Endometrium (tissue), 2 donors: ENCODE data around the gene MCRS1.
"Not testable (repeated sequence)": the region's sequence is repeated elsewhere in the genome, so short reads cannot be mapped to it uniquely, and the experiment has no call there.

Source experiments
- FAIRE-seq: peaks from 2 replicates; lab custom pipeline; 2012; peaks lifted over from hg19 to GRCh38; lab: Jason Lieb, UNC
- donor health status: control.
- donor health status: control.

MCRS1 gene

GRCh38 chr12:49540229-49541139 is 27.5 kb downstream of the MCRS1 start:
- FAIRE-seq = no peak

DNA sequence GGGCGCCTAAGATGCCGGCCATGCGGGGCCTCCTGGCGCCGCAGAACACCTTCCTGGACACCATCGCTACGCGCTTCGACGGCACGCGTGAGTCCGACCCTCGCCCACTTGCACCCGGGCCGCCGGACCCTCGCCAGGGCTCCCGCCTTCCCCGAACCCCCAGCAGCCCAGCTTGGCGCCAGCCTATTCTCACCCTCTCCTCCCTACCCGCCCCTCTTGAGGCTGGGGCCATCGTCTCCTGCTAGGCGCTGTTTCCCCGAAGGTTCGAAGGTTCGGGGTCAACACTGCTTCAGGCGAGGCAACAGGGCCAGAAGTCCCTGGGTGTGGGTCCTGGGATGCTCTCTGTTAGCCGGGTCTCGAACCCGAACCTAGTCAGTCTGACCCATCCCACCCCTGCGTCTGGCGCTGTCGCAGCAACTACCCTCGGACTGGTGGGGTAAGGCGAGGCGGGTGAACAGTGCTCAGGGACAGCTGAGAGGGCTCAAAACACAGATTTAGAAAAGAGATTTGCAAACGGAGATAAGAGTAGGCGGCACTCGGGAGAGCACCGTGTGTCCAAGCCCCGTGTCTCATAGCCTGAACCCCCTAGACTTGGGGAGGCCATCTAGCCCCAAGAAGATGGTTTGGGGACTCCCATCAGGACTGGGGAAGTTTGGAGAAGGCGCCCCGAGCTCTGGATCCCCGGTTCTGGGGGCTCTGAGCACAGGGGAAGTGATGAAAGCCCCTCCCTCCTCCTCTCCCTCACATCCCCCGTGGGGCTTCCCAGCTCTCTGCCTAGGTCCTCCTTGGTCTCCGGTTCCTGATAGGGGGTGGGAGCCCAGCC is 28.3 kb downstream of the MCRS1 start:
- FAIRE-seq = no peak

DNA sequence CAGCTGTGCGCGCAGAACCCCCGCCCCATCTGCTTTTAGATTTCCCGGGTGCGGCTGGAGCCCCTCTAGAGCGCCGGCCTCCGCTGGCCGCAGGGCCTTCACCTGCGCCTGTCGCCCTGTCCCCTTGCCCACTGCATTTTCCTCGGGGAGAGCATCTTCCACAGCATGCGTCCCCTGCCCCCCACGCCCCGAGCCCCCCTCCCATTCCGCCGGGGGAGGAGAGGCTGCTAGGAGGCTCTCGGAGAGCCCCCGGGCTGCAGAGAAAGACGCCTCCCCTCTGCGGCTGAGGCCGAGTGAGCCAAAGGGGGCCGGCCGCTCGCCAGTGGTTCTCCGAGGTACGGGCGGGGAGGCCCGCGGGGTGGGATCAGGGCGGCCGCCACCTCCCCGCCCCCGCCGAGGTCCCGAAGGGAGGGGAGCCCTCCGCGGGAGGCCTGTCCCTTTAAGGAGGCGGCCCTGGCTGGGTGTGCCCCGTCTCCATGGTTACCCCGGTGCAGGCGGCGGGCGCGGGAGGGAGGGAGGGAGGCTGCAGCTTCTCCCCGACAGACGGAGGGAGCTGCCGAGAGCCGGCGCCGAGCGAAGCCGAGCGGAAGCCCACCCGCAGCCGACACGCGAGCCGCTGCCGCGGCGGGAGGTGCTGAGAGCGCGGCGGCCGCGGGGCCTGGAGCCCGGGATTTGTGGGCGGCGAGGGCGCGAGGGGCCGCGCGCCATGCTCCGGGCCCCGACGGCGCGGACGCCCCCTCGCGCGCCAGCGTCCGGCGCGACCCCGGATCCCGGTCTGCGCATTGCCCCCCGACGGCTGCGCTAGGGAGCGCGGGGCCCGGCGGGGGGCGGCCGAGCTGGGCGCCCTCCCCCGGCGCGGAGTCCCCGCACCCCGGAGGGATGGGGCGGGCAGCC is 29.2 kb downstream of the MCRS1 start, which contains the start of gene KCNH3:
Gene KCNH3, plus strand, starts transcription at position 521 of the 894 bp plus-strand sequence. CDS start 387 bp downstream, outside the sequence.
- FAIRE-seq = no peak

GRCh38 chr12:49537752-49538509 is 30.0 kb downstream of the MCRS1 start:
- no peak for FAIRE-seq

DNA sequence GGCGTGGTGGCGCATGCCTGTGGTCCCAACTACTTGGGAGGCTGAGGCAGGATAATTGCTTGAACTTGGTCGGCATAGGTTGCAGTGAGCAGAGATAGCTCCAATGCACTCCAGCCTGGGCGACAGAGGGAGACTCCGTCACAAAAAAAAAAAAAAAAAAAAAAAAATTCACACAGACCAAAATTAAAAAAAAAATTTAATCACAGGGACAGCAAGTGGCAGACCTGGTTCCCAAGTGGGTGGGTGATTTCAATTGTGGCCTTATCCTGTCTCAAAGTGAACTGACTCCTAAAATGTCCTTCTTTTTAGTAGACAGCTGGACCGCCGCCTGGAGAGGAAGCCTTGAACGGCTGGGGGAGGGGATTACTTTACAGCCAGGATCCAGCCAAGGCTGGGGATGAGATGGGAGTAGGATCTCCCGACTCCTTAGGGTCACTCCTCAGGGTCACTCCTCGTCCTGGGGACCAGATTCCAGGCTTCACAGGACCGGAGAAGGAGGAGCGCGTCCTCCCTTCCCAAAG is 30.7 kb downstream of the MCRS1 start:
- no peak for FAIRE-seq

- FAIRE-seq = no peak
Measured at GRCh38 chr12:49536526-49537071, 31.3 kb downstream of the MCRS1 start.

DNA sequence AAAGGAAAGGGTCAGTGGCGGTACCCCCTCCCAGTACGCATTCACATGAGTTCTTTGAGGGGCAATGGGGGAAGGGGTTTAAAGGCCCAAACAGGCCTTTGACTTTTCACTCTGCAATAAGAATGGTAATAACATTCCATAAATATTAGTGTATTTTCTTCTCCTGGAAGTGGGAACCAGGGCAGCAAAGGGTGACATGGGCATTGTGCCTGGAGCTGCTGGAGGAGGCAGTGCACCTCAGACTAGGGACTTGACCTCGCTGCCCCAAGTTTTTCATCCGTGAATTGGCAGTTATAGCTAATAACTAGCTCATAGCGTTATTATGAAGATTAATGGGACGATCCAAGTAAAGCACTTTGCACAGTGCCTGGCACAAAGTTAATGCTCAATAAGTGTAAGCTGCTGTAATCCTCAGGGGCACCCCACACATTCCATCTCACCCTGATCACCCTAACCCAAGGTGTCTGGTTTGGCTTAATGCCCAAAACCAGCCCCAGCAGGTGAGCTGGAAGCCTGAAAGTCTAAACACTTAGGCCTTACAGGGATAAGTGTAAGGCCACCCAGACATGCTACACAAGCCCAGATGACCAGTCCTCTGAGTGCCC is 31.9 kb downstream of the MCRS1 start:
- FAIRE-seq = no peak

GRCh38 chr12:49534731-49535278 is 33.1 kb downstream of the MCRS1 start:
- FAIRE-seq = no peak

DNA sequence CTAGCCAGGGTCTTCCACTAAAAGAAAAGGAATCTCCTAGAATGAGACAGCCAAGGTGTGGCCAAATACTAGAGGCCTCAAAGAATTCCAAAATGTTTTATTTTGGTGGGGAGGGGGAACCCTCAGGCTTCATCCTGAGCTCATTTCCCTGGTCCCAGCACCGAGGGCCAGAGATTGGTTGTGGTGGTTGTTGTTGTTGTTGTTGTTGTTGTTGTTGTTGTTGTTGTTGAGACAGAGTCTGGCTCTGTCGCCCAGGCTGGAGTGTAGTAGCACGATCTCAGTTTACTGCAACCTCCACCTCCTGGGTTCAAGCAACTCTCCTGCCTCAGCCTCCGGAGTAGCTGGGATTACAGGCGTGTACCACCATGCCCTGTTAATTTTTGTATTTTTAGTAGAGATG is 33.8 kb downstream of the MCRS1 start:
- not testable (repeated sequence) for FAIRE-seq

- no peak for FAIRE-seq
Measured at GRCh38 chr12:49533331-49533730, 34.6 kb downstream of the MCRS1 start.

DNA sequence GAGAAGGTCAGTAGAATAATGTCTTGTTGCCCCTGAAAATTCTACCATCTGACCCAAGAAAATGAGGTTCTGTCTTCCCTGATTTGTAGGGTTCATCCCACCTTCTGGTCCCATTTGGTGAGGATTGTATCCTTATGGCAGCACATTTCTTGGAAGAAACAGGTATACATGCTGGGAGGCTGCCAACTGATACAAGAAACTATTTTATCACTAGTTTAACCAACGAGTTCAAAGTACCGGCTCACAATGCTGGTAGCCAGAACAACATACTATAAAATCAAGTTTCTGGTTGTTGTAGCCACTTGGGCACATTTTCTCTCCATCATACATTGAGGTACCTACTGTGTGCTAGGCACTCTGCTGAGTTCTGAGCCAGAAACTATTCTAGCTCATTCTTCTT is 36.2 kb downstream of the MCRS1 start:
- no peak for FAIRE-seq

GRCh38 chr12:49529414-49529813 is 38.5 kb downstream of the MCRS1 start:
- no peak for FAIRE-seq

- no peak for FAIRE-seq
Measured at GRCh38 chr12:49527361-49528130, 40.4 kb downstream of the MCRS1 start.

GRCh38 chr12:49525942-49526341 is 42.0 kb downstream of the MCRS1 start:
- no peak for FAIRE-seq

DNA sequence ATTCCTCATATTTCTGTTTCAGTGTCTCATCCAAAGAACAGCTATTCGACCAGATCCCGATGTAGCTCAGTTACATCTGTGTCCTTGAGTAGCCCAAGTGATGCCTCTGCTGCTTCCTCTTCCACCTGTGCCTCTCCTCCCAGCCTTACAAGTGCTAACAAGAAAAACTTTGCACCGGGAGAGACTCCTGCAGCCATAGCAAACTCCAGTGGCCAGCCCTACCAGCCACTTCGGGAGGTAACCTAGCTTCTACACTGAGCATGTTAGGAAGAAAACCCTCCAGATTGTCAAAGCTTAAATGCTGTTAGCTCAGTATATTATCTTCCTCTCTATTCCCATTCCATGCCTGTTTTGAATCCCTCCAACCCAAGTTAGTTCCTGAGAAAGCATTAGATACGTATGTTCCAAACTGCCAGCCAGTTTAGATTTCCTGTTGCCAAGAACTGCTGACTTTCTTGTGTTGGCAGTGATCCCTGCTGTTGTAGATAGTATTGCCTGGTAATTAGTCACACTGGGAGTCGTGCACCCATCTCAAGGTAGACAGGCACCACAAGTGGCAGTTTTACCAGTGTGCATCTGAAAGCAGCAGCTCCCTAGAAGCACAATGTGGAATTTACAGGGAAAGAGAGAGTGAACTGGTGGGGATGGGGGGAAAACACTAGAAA is 43.1 kb downstream of the MCRS1 start:
- FAIRE-seq = no peak

- FAIRE-seq = no peak
Measured at GRCh38 chr12:49521389-49521788, 46.6 kb downstream of the MCRS1 start.

DNA sequence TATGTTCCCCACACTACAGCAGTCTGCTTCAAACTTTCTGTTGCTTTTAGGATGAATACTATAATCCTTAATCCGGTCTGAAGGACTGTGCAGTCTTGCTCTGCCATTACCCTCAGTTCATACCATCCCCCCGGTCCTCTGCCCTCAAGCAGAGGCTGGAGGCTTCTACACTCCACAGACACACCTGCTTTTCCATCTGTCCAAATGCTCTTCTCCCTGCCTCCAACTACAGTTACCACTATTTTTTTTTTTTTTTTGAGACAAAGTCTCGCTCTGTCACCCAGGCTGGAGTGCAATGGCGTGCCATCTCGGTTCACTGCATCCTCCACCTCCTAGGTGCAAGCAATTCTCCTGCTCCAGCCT is 48.4 kb downstream of the MCRS1 start:
- FAIRE-seq = no peak

GRCh38 chr12:49518914-49519573 is 48.9 kb downstream of the MCRS1 start:
- no peak for FAIRE-seq
